HuH-7 (cell line): Measurements from ENCODE around the gene NOPCHAP1.
"Not testable (repeated sequence)": the region's sequence is repeated elsewhere in the genome, so short reads cannot be mapped to it uniquely, and the experiment has no call there.

Experiments used
- DNase-seq: peaks from one replicate; pipeline ENCODE4 v3.0.0; 2011; ENCODE audit warnings: low spot score

The NOPCHAP1 gene

DNA sequence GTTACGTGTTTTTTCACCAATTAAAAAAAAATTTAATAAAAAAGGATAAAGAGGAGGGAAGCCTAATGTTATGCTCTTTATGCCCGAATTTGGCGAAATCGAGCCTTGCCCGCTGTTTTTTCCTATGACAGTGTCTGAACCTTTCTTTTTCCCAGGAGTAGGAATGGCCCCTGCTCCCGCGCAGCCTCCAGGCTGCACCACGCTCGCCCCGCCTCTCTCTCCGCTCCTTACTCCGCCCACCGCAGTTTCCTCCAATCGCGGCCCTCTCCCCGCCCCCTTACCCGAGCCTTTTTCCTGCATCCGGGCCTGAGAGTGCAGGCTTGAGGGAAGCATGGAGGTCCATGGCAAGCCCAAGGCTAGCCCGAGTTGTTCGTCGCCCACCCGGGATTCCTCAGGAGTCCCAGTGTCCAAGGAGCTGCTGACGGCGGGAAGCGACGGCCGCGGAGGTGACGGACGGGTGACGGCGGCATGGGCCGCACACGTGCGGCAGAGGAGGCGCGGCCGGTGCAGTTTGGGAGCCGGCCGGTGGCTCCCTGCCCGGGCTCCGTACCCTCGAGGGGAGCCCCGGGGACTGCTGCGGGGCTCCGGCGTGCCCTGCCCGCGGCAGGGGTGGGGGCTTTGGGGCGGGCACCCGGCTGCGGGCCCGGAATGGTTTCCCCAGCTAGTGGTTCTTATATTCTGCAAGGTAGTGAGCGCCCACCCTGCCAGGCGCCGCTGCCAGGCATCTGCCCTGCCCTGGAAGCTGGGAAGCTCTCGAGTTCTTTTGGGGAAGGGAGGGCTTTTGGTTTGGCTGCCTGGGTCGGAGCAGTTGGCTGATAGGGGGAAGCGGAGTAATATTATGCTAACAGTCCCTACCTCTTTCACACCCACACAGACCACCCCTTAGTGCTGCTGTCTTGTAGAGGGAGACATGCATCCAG, at the start of gene NOPCHAP1:
TSS of gene NOPCHAP1 (plus strand) at position 295 of the 920 bp plus-strand sequence. CDS start at position 332, 37 bp downstream.
- peak; percentile 94 for DNase-seq

DNA sequence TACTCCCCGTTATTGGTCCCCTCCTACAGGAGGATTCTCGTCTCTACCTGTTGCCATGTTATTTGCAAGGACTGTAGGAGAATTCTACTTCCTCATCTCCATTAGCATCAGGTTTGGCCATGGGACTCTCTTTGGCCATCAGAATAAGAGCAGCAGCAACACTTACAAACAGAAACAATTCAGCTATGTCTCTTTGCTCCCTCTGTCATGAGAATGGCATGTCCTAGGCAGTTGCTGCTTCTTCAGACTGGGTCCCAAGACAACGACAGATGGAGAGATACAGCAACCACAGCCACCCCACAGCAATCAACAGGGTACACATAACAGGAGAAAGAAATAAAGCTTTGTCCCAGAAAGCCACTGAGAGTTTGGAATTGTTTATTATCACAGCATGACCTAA, 47.7 kb upstream of the NOPCHAP1 start:
- DNase-seq: no peak

DNA sequence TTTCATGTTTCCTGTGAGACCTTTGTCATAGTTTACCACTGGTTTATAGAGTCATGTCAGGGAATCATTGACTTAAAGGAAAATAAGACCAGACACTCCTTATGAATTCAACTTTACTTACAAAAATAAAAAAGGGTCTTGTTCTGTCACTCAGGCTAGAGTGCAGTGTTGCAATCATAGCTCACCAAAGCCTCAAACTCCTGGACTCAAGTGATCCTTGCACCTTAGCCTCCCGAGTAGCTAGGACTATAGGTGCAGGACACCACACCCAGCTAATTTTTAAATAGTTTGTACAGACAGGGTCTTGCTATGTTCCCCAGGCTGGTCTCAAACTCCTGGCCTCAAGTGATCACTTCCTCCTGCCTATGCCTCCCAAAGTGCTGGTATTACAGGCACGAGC, 47.0 kb upstream of the NOPCHAP1 start:
- DNase-seq: no peak

GRCh38 chr12:104941454-104941853, 44.7 kb upstream of the NOPCHAP1 start:
- no peak for DNase-seq

DNA sequence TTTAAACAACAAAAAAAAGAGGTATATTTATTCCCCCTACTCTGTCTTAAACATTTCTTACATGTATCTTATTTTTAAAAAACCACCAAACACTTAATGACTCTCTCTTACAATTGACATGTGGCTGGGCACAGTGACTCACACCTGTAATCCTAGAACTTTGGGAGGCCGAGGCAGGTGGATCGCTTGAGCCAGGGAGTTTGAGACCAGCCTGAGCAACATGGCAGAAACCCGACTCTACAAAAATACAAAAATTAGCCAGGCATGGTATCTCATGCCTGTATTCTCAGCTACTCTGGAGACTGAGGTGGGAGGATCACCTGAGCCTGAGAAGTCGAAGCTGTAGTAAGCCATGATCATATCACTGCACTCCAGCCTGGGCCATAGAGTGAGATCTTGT, 44.0 kb upstream of the NOPCHAP1 start:
- no peak for DNase-seq

- DNase-seq: not testable (repeated sequence)
Measured at GRCh38 chr12:104943401-104943800, 42.7 kb upstream of the NOPCHAP1 start.

- DNase-seq: no peak
Measured at GRCh38 chr12:104944252-104944651, 41.9 kb upstream of the NOPCHAP1 start.

DNA sequence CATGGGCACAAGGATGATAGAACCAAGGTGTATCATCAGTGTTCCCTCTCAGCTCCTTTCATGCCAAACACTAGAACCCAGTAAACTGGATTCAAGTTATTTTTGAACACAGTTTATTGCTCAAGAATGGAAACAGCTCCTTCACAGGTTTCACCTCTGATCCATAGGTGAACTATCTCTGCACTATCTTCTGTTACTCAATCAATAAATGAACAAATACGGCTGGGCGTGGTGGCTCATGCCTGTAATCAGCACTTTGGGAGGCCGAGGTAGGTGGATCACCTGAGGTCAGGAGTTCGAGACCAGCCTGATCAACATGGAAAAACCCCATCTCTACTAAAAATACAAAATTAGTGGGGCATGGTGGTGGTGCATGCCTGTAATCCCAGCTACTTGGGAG, 37.4 kb upstream of the NOPCHAP1 start:
- DNase-seq: not testable (repeated sequence)

- no peak for DNase-seq
Measured at GRCh38 chr12:104951759-104952509, 34.2 kb upstream of the NOPCHAP1 start.

DNA sequence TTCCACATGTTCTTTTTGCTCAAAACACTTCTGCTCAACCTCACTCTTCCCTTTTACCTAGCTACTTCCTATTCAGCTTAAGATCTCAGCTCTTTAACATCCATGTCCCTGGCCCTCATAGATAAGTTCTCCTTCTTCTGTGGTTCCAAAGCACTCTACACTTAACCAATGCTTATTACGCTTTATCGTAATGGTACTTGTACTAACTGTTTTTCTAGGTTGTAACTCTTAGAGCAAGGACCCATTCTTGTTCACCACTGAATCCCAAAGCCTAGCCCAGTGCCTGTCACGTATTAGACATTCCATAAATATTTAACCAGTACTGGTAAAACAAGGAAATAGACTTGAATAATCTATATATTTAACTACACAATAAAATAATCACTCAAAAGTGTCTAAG, 33.3 kb upstream of the NOPCHAP1 start:
- no peak for DNase-seq

DNA sequence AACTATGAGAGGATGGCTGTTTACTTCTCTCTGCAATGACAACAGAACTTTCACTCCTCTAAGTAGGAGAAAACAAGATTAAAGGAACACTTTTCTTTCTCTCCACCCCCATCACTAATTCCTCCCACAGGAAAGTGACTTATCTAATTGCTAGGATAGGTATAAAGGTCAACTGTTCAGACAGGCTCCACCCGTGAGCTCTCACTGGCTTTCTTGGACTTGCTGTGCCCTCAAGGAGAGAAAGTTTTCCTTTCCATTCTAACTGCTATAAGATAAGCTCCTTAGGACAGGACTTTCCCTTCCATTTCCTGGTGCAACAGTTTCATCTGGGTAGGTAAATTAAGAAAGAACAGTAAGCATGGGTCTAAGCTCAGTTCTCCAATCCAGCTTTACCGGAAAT, 32.8 kb upstream of the NOPCHAP1 start:
- DNase-seq: no peak

DNA sequence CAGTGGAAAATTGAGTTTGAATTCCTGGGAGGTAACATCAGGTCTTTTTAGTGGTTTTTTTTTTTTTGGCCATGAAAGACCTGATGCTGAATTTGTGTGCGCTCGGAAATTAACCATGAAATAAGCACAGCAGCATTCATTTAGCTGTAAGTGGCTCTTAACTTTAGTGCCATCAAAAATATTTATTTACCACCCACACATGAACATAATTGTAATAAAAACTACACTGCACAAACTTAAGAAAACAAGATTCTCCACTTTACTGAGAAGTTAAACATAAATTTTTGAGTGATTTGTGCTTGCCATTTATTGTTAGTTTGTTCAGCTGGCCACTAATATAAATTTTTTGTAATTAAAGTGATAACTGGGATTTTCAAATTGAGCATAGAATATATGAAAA, 30.4 kb upstream of the NOPCHAP1 start:
- no peak for DNase-seq

- DNase-seq: no peak
Measured at GRCh38 chr12:104956870-104957718, 29.0 kb upstream of the NOPCHAP1 start.

DNA sequence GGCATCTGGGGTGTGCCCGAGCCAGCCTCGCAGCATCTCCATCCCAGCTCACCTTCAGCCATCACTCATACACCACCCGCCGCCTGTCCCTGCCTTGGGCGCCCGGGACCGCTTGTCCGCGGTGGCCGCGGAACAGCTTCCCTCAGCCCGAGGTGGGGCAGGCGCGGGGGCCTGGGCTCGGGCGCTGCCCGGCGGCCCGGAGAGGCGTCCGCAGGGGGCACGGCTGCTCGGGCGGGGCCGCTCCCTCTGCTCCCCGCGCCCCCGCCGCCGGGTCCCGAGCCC, 28.5 kb upstream of the NOPCHAP1 start:
- peak; percentile 52 for DNase-seq

DNA sequence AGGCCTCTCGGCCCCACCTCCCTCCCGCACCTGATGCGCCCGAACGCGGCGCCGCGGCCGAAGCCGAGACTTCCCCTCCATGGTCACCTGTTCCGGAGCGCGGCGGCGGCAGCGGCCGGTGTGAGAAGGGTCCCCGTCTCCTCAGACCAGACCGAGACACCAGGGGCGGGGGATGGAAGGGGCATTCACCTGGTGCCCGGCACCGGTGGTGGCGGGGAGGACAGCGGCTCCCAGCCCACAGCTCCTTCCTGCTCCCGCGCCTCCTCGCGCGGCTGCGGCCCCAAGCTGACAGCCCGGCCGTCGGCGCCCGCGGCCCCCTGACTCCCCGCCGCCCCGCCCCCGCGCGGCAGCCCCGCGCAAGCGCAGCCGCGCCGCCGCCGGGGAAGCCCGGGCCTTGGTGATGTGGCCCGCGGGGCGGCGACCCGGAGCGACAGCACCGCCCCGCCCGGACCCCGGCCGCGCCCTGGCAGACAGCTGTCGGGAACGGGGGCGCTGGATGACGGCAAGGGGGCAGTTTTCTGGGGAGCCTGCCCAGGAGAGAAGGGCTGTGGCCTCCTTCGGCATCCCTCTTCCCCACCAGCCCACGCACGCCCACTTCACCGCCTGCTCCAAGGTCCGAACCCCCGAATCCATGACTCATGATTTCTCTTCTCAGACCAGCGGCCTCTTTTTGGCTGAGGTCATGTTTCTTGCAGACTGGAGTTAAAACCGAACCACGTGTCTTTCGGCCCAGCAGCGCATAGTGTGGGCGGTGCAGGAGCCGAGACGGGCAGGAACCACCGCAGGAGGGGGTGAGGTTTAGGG, 27.9 kb upstream of the NOPCHAP1 start, which contains the start of gene SLC41A2:
TSS of gene SLC41A2 (minus strand) at position 290 of the 804 bp plus-strand sequence. CDS start 29,763 bp downstream, outside the sequence.
- peak; percentile 74 for DNase-seq

DNA sequence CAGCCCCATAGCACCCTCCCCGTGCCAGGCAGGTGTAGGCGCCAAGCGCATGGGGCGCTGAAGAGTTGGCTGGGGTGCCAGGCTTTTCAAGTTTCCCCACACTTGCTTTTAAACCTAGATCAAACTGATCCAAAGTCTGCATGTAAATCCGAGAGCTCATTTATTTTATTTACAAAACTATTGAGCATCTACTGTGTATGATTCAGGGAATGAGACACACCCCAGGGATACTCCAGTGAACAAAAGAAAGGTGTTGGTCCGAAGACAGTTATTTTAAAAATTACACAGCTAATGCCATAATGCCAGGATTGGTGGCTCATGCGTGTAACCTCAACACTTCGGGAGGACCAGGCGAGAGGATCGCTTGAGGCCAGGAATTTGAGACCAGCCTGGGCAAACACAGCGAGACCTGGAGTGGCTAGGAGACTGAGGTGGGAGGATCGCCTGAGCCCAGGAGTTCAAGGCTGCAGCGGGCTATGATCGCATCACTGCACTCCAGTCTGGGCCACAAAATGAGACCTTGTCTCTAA, 27.2 kb upstream of the NOPCHAP1 start:
- no peak for DNase-seq

GRCh38 chr12:104959335-104959841, 26.7 kb upstream of the NOPCHAP1 start:
- no peak for DNase-seq

DNA sequence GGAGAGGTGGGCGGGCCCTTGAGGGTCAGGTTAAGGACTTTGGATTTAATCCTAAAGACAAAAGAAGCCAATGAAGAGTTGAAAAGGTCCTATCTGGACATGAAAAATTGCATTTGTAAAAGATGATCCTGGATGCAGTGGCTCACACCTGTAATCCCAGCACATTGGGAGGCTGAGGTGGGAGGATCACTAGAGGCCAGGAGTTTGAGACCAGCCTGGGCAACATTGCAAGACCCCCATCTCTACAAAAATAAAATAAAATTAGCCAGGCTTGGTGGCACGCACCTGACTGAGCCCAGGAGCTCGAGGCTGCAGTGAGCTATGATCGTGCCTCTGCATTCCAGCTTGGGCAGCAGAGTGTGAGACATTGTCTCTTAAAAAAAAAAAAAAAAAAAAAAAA, 25.7 kb upstream of the NOPCHAP1 start:
- DNase-seq: no peak

DNA sequence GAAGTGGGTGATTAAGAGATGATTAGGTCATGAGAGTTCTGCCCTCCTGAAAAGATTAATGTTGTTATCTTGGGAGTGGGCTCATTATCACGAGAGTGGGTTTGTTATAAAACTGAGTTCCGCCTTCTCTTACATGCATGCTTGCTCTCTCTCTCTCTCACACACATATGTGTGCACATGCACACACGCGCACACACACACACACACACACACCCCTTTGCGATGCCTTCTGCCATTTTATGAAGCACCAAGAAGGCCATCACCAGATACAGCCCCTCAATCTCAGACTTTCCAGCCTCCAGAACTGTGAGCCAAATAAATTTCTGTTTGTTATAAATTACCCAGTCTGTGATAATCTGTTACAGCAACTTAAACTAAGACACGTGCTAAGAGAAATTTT, 22.4 kb upstream of the NOPCHAP1 start:
- DNase-seq: no peak

DNA sequence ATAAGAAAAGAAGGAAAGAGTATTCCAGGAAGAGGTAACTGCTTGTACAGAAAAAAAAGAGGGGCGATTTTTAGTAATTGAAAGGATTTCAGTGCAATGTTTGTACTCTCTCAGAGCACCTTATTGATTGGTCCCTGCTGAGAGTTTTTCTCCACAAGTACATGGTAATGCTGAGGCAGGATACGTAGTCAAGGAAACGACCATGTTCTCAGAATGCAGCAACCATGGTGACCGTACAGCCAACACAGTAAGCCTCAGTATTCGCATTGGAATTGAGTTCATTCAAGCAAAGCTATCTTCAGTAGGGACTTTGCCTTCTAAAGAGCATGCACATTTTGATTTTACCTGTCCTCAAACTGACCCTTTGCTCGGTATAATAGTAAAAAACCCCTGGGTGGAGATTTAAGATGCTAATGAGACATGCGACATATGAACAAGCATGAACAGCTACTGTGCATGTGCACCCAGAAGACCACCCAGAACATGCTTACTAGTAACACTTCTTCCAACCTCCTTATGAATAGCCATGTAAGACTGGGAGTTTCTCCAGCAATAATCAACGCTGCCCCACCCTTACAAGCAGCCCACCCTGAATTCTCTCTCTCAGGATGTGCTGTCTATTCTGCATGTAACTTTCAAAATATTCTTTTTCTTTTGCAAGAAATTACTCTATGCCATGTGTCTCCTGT, 21.8 kb upstream of the NOPCHAP1 start:
- no peak for DNase-seq
